Ectodermal cell (in vitro differentiated cells): ENCODE data around the gene IL6R.

Experiments used
- H3K27ac ChIP-seq: 2 replicates; pipeline ENCODE4 v1.7.0; 2013; ENCODE audit warnings: mild to moderate bottlenecking, low read depth, low read length; ENCODE audit not compliant: insufficient read depth, poor library complexity, severe bottlenecking
- H3K27me3 ChIP-seq: 2 replicates; pipeline ENCODE4 v1.7.0; 2013; ENCODE audit warnings: mild to moderate bottlenecking, low read length; ENCODE audit not compliant: insufficient read depth, control insufficient read depth, poor library complexity, severe bottlenecking
- H3K36me3 ChIP-seq: one replicate; pipeline ENCODE4 v1.7.0; 2013; ENCODE audit warnings: low read length; ENCODE audit not compliant: control insufficient read depth, insufficient read depth
- H3K4me1 ChIP-seq: one replicate; pipeline ENCODE4 v1.7.0; 2013; ENCODE audit warnings: low read length; ENCODE audit not compliant: control insufficient read depth, insufficient read depth
- H3K4me3 ChIP-seq: 2 replicates; pipeline ENCODE4 v1.7.0; 2013; ENCODE audit warnings: low read depth, low read length, control low read depth; ENCODE audit not compliant: insufficient read depth
- H3K9me3 ChIP-seq: 2 replicates; pipeline ENCODE4 v1.7.0; 2013; ENCODE audit warnings: mild to moderate bottlenecking, low read length, moderate library complexity; ENCODE audit not compliant: control insufficient read depth
- WGBS, 2 experiments: methylation state at CpG; one replicate each; pipeline ENCODE4 v1.1.7; 2013; ENCODE audit warnings: missing lambda C conversion rate in 2 of 2; 5-methylcytosine and 5-hydroxymethylcytosine counted together

IL6R gene

DNA sequence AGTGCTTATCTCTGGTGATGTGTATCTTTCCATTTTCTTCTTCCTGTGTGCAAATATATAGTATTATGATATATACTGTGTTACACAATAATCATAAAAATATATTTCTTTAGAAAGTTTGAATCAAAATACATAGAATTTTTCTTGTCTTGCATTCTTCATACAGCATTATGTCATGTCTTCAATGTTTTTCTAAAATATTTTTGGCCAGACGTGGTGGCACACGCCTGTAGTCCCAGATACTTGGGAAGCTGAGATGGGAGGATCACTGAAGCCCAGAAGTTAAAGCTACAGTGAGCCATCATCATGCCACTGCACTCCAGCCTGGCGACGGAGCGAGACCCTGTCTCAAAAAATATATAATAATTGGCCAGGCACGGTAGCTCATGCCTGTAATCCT lies 41.6 kb downstream of the IL6R start:
- H3K4me3 ChIP-seq = no peak overlapping the region
- no peaks in the 10 kb centered on the region for H3K27me3 ChIP-seq
- no peaks in the 10 kb centered on the region for H3K4me1 ChIP-seq
- WGBS, 2 experiments = 92 to 98% methylated on average over 6 of the region's 6 CpGs
- no peaks in the 10 kb centered on the region for H3K9me3 ChIP-seq
- no peaks in the 10 kb centered on the region for H3K36me3 ChIP-seq
- H3K27ac ChIP-seq = no peak overlapping the region

GRCh38 chr1:154448331-154448811 lies 43.2 kb downstream of the IL6R start:
- Histone ChIP-seq H3K4me1 (no peaks in the 10 kb centered on the region), H3K27me3 (no peaks in the 10 kb centered on the region), H3K27ac (no peak overlapping the region), H3K4me3 (no peak overlapping the region), H3K36me3 (no peaks in the 10 kb centered on the region), H3K9me3 (no peaks in the 10 kb centered on the region)
- WGBS, 2 experiments = 92 to 93% methylated on average over 7 of the region's 7 CpGs

GRCh38 chr1:154453161-154453560 lies 48.0 kb downstream of the IL6R start:
- Histone ChIP-seq H3K27ac (no peak overlapping the region), H3K27me3 (no peaks in the 10 kb centered on the region), H3K4me1 (no peaks in the 10 kb centered on the region), H3K9me3 (no peaks in the 10 kb centered on the region), H3K36me3 (no peaks in the 10 kb centered on the region), H3K4me3 (no peak overlapping the region)
- 89 to 95% methylated on average over 5 of the region's 5 CpGs for WGBS, 2 experiments

DNA sequence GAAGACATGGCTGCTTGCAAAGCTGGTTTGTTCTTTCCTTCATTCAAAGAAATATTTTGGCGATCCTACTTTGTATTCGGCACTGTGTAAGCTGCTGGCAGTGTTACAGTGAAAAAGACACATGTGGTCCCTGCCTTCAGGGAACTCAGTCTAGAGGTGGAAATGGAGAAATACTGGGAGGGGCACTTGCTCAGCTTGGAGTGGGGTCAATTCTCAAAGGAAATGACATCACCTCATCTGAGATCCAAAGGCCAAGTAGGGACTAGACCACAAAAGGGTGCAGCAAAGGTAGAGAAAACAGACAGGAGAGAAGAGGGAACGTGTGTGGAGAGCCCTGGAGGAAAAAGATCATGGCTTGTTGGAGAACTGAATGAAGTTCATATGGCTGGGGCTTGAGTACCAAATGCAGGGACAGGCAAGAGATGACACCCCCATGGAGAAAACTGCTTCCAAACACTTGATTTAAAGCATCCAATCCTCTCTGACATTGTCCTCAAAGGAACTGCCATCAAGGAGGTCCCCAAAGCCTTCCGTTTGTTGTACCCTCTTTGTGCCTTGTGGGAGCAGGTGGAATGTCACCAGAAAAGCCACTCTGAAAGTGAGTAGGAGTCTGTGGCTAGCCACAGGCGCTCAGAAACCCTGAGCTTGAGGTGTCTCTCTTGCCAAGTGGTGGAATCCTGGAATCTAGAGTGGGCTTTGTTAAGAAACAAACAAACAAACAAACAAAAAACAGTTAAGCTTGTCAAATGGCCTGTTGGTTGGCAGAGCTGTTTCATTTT lies 48.6 kb downstream of the IL6R start:
- Histone ChIP-seq H3K4me1 (no peaks in the 10 kb centered on the region), H3K27ac (no peak overlapping the region), H3K9me3 (no peaks in the 10 kb centered on the region), H3K36me3 (no peaks in the 10 kb centered on the region), H3K27me3 (no peaks in the 10 kb centered on the region), H3K4me3 (no peak overlapping the region)
- WGBS, 2 experiments = 84 to 86% methylated on average over 5 of the region's 5 CpGs

DNA sequence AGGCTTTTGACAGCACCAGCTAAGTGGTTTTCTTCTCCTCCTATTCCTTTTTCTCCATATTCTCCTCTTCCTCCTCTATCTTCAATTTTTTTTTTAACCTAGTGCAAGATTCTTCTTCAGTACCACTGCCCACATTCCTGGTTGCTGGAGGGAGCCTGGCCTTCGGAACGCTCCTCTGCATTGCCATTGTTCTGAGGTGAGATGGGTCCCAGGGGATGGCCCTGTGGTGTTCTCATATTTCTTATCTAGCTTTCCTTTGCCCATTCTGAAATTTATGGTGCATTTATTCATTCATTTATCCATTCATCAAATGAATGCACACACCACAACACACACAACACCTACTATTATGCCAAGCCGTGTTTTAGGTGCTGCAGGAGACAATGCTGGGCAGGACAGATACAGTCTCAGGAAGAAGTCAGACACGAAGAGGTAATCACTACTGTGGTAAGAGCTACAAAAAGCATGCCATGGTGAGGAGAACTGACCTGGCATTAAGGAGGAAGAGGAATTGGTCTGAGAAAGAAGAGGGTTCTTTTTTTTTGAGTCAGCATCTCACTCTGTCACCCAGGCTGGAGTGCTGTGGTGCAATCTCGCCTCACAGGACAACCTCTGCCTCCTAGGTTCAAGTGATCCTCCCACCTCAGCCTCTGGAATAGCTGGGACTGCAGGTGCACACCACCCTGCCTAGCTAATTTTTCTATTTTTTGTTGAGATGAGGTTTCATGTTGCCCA lies 49.4 kb downstream of the IL6R start:
- H3K36me3 ChIP-seq = no peaks in the 10 kb centered on the region
- no peak overlapping the region for H3K4me3 ChIP-seq
- no peak overlapping the region for H3K27ac ChIP-seq
- no peaks in the 10 kb centered on the region for H3K4me1 ChIP-seq
- 83 to 92% methylated on average over 5 of the region's 5 CpGs for WGBS, 2 experiments
- no peaks in the 10 kb centered on the region for H3K9me3 ChIP-seq
- H3K27me3 ChIP-seq = no peaks in the 10 kb centered on the region

DNA sequence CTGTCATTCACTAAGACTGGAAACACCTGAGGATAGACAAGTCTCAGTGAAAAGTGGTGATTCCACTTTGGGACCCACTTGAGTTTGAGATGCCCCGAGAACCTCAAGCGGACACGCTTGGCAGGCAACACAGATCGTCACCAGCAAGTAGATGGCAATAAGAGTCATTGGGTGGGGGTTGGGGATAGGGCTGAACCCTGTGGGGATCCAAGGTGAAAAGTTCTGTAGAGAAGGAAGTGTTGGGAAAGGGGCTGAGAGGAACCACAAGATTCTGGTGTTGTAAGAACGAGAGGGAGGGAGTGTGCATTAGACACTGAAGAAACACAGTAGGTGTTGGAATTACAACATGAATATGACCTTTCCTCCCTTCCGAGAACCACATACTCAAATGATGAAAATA lies 51.5 kb downstream of the IL6R start:
- Histone ChIP-seq H3K27ac (no peak overlapping the region), H3K27me3 (no peaks in the 10 kb centered on the region), H3K4me3 (no peak overlapping the region), H3K9me3 (no peaks in the 10 kb centered on the region), H3K36me3 (no peaks in the 10 kb centered on the region), H3K4me1 (no peaks in the 10 kb centered on the region)
- WGBS, 2 experiments = 92 to 95% methylated on average over 6 of the region's 6 CpGs

DNA sequence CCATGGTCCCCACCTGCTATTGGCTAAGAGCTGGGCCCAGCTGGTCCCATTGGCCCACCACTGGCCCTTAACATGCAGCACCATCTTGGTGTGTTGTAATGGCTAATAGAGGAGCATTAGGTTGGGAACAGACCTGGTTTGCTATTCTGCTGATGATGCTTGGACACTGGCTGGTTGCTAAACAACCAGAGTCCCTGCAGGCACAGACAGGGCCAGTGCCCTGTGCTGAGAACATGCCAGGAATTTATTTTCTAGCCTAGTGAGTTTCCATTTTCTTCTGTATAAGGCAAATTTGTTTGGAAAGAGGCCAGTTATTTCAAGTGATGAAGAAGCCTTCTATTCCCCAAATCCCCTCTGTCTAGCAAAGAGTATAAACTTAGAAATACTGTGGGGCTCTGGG lies 53.9 kb downstream of the IL6R start:
- Histone ChIP-seq H3K9me3 (no peaks in the 10 kb centered on the region), H3K27me3 (no peaks in the 10 kb centered on the region), H3K4me1 (no peaks in the 10 kb centered on the region), H3K27ac (no peak overlapping the region), H3K4me3 (no peak overlapping the region), H3K36me3 (no peaks in the 10 kb centered on the region)

DNA sequence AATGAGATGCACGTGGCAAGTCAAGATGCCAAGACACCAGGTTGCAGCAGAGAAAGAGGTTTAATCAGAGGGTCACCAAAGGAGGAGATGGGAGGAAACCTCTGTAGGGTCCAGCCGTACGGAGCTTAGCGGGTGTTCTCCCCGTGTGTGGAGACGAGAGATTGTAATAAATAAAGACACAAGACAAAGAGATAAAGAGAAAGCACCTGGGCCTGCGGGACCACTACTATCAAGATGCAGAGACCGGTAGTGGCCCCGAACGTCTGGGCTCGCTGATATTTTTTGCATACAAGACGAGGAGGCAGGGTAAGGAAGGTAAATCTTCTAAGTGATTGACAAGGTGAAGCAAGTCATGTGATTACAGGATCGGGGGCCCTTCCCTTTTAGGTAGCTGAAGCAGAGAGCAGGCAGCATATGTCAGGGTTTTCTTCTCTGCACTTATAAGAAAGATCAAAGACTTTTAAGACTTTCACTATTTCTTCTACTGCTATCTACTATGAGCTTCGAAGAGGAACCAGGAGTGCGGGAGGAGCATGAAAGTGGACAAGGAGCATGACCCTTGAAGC lies 55.6 kb downstream of the IL6R start:
- no peaks in the 10 kb centered on the region for H3K27me3 ChIP-seq
- 92 to 93% methylated on average over 15 of the region's 15 CpGs for WGBS, 2 experiments
- H3K9me3 ChIP-seq = no peaks in the 10 kb centered on the region
- H3K27ac ChIP-seq = no peak overlapping the region
- H3K4me3 ChIP-seq = no peak overlapping the region
- no peaks in the 10 kb centered on the region for H3K4me1 ChIP-seq
- no peaks in the 10 kb centered on the region for H3K36me3 ChIP-seq

DNA sequence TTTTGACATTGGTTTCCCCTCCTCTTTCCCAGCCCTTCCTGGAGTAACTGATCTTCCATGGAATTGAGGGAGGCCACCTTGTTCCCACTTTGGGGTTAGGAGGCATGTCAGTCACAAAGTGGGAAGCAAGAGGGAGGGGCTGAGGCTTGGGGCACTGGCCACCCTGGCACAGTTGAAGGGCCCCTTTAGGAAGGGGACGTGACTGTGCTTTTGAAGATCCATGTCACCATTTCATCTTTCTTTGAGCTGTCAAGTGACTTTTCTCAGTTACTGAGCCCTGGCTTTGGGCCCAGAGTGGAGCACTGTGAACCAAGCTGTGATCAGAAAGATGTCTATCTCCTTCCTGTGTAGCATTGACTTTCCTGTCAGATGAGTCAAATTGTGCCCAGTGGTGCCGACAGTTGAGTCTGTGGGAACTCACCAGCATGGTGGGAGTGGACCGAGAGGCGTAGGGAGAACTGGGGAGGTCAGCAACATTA lies 58.4 kb downstream of the IL6R start:
- Histone ChIP-seq H3K27ac (no peak overlapping the region), H3K9me3 (no peaks in the 10 kb centered on the region), H3K36me3 (no peaks in the 10 kb centered on the region), H3K27me3 (no peaks in the 10 kb centered on the region), H3K4me3 (no peak overlapping the region), H3K4me1 (peaks cover 4% of the 10 kb centered on the region)
- WGBS, 2 experiments = 89 to 90% methylated on average over 4 of the region's 4 CpGs

DNA sequence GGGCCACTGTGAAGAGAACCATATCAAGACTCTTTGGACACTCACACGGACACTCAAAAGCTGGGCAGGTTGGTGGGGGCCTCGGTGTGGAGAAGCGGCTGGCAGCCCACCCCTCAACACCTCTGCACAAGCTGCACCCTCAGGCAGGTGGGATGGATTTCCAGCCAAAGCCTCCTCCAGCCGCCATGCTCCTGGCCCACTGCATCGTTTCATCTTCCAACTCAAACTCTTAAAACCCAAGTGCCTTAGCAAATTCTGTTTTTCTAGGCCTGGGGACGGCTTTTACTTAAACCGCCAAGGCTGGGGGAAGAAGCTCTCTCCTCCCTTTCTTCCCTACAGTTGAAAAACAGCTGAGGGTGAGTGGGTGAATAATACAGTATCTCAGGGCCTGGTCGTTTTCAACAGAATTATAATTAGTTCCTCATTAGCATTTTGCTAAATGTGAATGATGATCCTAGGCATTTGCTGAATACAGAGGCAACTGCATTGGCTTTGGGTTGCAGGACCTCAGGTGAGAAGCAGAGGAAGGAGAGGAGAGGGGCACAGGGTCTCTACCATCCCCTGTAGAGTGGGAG lies 60.6 kb downstream of the IL6R start:
- Histone ChIP-seq H3K36me3 (no peaks in the 10 kb centered on the region), H3K27ac (no peak overlapping the region), H3K9me3 (no peaks in the 10 kb centered on the region), H3K4me1 (peaks cover 4% of the 10 kb centered on the region), H3K4me3 (no peak overlapping the region), H3K27me3 (no peaks in the 10 kb centered on the region)
- WGBS, 2 experiments = 87 to 93% methylated on average over 7 to 8 of the region's 8 CpGs
